Mucosa of descending colon (tissue), 3 donors: ENCODE results near the gene CENPQ. TPM values are rescaled to one million over a fixed set of nuclear protein-coding genes. Genes with fewer than 3 reads are reported as not detected.

ENCODE experiments used
- ATAC-seq: fragments of 200-7000 bp; cut with Tn5 transposase; one replicate; pipeline ENCODE4 v1.9.1; 2020; ENCODE audit warnings: mild to moderate bottlenecking, moderate library complexity
- DNase-seq, 3 donors: peaks; one replicate each; pipeline ENCODE4 v3.0.0-alpha.2; 2020
- H3K36me3 ChIP-seq: fragments of 200-600 bp; one replicate; pipeline ENCODE4 v1.8.0; 2021; ENCODE audit warnings: low read depth, mild to moderate bottlenecking
- H3K4me1 ChIP-seq: fragments of 200-600 bp; one replicate; pipeline ENCODE4 v1.8.0; 2021; ENCODE audit warnings: low read depth, mild to moderate bottlenecking
- H3K4me3 ChIP-seq: fragments of 200-600 bp; one replicate; pipeline ENCODE4 v1.8.0; 2021; ENCODE audit warnings: mild to moderate bottlenecking
- H3K9me3 ChIP-seq: fragments of 200-600 bp; one replicate; pipeline ENCODE4 v1.8.0; 2021; ENCODE audit warnings: mild to moderate bottlenecking
- intact Hi-C, 2 donors: fragments of 100-400 bp; cut with DNase I in 1 of 2; cut with micrococcal nuclease in 1 of 2; formaldehyde crosslinking; loops; one replicate each; pipeline versions ENCODE4 v1.11.0 to v1.11.1; 2022; cut with DNase I, micrococcal nuclease
- total RNA-seq, 3 donors: library from RNA; stranded (reverse); fragmentation: NEBNext Ultra II Directional in 2 of 3; extraction: Animal tissue kit (Norgen Biotek cat#: 25700) in 2 of 3; gene quantifications; one replicate each; pipeline versions ENCODE4 v1.2.1 to v1.2.4, GENCODE V29; 2021 to 2023
- TF ChIP-seq, protein P1 (sequence below): fragments of 200-600 bp; IDR thresholded peaks from one replicate; pipeline ENCODE4 v1.8.0; 2022; ENCODE audit warnings: antibody characterized with exemption, mild to moderate bottlenecking
- donor health status: DM: no; HTN: no; CAD: no; lungs with moderate emphysema.
- donor health status: DM: no; HTN: no; CAD: no.
- donor health status: DM: no; HTN: yes; CAD: no.

CENPQ gene
- total RNA-seq, 3 donors from 2014 or later = 2.6 to 4.3 (median 3.0) TPM

DNA sequence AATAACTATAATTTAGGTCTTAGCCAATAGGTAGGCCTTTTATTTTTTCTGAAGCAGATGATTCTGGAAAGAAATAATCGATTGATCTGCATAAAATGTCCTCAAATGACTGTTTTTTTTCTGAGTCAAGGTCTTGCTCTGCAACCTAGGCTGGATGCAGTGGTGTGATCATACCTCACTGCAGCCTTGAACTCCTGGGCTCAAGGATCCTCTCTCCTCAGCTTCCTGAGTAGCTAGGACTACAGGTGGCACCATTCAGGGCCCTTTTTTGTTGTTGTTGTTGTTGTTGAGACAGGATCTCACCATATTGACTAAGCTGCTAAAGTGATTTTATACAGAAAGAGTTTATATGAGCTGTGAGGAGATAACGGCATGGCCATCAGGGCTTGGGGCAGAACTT is 54.7 kb downstream of the CENPQ start:
- peaks cover 5% of the 10 kb centered on the region for H3K4me1 ChIP-seq
- no peak overlapping the region for H3K4me3 ChIP-seq
- TF ChIP-seq, protein P1, sequence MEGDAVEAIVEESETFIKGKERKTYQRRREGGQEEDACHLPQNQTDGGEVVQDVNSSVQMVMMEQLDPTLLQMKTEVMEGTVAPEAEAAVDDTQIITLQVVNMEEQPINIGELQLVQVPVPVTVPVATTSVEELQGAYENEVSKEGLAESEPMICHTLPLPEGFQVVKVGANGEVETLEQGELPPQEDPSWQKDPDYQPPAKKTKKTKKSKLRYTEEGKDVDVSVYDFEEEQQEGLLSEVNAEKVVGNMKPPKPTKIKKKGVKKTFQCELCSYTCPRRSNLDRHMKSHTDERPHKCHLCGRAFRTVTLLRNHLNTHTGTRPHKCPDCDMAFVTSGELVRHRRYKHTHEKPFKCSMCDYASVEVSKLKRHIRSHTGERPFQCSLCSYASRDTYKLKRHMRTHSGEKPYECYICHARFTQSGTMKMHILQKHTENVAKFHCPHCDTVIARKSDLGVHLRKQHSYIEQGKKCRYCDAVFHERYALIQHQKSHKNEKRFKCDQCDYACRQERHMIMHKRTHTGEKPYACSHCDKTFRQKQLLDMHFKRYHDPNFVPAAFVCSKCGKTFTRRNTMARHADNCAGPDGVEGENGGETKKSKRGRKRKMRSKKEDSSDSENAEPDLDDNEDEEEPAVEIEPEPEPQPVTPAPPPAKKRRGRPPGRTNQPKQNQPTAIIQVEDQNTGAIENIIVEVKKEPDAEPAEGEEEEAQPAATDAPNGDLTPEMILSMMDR = no peak
- no peaks in the 10 kb centered on the region for H3K9me3 ChIP-seq
- DNase-seq = no peak
- H3K36me3 ChIP-seq = no peaks in the 10 kb centered on the region
- intact Hi-C loops = no loop called here
- ATAC-seq = no peak

DNA sequence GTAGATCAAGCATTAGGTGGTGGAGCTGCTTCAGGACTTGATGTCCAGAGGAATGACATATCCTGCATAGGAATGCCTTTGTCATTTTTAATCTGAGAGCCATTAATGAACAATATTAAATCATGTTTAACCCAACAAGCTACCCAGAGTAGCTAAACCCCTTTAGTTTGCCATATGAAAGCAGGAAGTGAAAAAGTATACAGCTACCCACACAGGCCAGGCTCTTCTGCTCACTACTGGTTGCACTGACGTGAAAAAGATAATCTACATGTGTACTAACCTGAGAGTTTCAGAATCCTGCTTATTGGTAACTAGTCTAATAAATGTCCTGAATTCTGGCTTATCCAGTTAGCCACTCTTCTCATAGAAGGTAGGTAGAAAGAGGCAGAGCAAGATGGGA is 56.5 kb downstream of the CENPQ start:
- DNase-seq (no peak), ATAC-seq (no peak)
- H3K9me3 ChIP-seq = no peaks in the 10 kb centered on the region
- H3K36me3 ChIP-seq = no peaks in the 10 kb centered on the region
- peaks cover 11% of the 10 kb centered on the region for H3K4me1 ChIP-seq
- TF ChIP-seq, protein P1 = no peak
- no peak overlapping the region for H3K4me3 ChIP-seq
- intact Hi-C loops = no loop called here

DNA sequence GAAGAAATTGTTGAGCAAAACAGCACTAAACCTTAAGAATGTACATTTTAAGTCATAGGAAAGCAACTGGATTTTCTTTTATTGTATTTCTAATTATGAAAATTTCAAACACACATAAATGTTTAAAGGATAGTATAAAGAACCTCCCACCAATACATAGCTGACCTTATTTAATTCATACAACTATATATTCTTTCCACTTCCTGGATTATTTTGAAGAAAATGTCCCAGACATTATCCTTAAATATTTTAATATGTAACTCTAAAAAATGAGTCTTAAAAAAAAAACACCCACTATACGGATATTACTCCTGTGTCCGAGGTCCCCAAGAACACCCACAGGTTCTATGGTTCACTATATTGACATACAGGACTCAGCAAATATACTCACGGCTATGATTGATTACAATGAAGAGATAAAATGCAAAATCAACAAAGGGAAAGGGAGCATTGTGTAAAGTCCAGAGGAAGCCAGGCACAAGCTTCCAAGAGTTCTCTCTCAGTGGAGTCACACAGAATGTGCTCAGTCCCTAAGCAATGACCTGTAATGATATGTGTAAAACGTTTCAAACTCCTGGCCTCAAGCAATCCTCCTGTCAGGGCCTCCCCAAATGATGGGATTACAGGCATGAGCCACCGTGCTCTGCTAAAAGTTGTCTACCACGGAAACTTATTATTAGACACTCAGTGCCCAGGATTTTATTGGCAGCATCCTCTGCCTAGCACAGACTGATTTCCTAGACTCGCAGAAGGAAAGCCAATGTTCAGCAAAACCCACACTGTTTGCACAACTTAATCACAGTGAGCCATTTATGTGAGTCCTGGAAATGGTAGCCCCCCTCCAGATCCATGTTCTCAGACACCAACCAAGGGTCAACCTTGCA is 59.8 kb downstream of the CENPQ start:
- Histone ChIP-seq H3K4me3 (no peak overlapping the region), H3K36me3 (no peaks in the 10 kb centered on the region), H3K9me3 (no peaks in the 10 kb centered on the region), H3K4me1 (peaks cover 11% of the 10 kb centered on the region)
- DNase-seq = peak in 1 of 3 donors; percentile 29
- peak; percentile 90 for ATAC-seq
- intact Hi-C loops = no loop called here
- TF ChIP-seq, protein P1 = no peak

DNA sequence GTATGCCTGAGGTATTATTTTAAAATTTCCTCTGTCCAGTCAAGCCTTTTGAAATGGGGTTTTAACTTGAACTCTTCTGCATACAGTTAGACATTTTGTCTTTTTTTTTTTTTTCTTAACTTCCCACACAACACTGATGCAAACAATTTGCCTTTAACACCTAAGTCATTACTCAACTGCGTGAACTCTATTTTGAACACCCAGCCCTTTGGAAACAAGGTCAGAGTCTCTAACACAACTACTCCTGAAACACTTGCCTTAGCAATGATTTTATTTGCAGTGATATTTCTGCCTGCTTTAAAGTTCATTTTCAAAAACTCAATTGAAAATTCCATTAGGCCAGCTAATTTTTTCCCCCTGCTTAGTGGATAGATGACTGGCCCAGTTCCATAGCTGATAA is 60.7 kb downstream of the CENPQ start:
- DNase-seq = no peak
- Histone ChIP-seq H3K9me3 (no peaks in the 10 kb centered on the region), H3K4me3 (no peak overlapping the region), H3K4me1 (peaks cover 11% of the 10 kb centered on the region), H3K36me3 (no peaks in the 10 kb centered on the region)
- TF ChIP-seq, protein P1 = no peak
- intact Hi-C loops = no loop called here
- no peak for ATAC-seq

DNA sequence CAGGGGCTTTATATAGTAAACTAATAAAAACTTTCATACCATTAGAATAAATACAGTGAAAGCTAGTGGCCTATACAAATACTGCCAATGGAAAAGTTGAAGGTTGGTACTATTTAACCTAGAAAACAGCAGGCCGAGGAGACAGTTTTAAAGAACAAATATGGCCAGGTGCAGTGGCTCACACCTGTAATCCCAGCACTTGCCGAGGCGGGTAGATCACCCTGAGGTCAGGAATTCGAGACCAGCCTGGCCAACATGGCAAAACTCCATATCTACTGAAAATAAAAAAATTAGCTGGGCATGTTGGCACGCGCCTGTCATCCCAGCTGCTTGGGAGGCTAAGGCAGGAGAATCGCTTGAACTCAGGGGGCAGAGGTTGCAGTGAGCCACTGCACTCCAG is 61.4 kb downstream of the CENPQ start:
- H3K9me3 ChIP-seq = no peaks in the 10 kb centered on the region
- TF ChIP-seq, protein P1 = no peak
- DNase-seq (no peak), ATAC-seq (no peak)
- intact Hi-C loops = no loop called here
- H3K4me1 ChIP-seq = peaks cover 11% of the 10 kb centered on the region
- no peaks in the 10 kb centered on the region for H3K36me3 ChIP-seq
- no peak overlapping the region for H3K4me3 ChIP-seq
